Naive thymus-derived CD4-positive, alpha-beta T cell (primary cell): Measurements from ENCODE around the gene SPOCD1. TPM values are rescaled to one million over a fixed set of nuclear protein-coding genes. Genes with fewer than 3 reads are reported as not detected.
A peak's percentile ranks its signal among the peaks of the same experiment; 100 is the strongest.

Experiments used
- ATAC-seq: fragments of 150-1000 bp; cut with Tn5 transposase; 2 replicates; pipeline ENCODE4 v1.10.0; 2021; ENCODE audit warnings: mild to moderate bottlenecking, moderate library complexity
- CTCF ChIA-PET: fragments of 350-600 bp; sonication (Branson Sonifier 250); formaldehyde crosslinking; loops from one replicate; lab custom pipeline; 2021; ENCODE audit warnings: antibody characterized with exemption; lab: Charles Lee
- POLR2A ChIA-PET: fragments of 350-600 bp; sonication (Branson Sonifier 250); formaldehyde crosslinking; loops from one replicate; lab custom pipeline; 2021; ENCODE audit warnings: antibody characterized with exemption, inconsistent platforms; lab: Charles Lee
- DNase-seq, 9 donors: peaks; one replicate each; pipeline versions ENCODE4 v3.0.0 to v3.0.0-alpha.2; 2020 to 2022; ENCODE audit warnings: mixed read lengths in 1 of 9
- H3K27ac ChIP-seq: one replicate; pipeline ENCODE4 v1.7.0; 2013; ENCODE audit warnings: mild to moderate bottlenecking, low read depth, low read length, moderate library complexity
- H3K27me3 ChIP-seq, 2 donors: one replicate each; pipeline ENCODE4 v1.7.0; 2013; ENCODE audit warnings: low read length in 2 of 2, mild to moderate bottlenecking in 2 of 2, moderate library complexity in 2 of 2; ENCODE audit not compliant: control insufficient read depth in 2 of 2, insufficient read depth in 2 of 2
- H3K36me3 ChIP-seq, 3 experiments: 1 replicate in 2 of 3; 2 replicates in 1 of 3; pipeline ENCODE4 v1.7.0; 2013; ENCODE audit warnings: low read length in 3 of 3, mild to moderate bottlenecking in 3 of 3, moderate library complexity in 1 of 3; ENCODE audit not compliant: insufficient read depth in 3 of 3, control insufficient read depth in 2 of 3
- H3K4me1 ChIP-seq, 2 donors: one replicate each; pipeline ENCODE4 v1.7.0; 2013; ENCODE audit warnings: low read length in 2 of 2, mild to moderate bottlenecking in 2 of 2, moderate library complexity in 1 of 2; ENCODE audit not compliant: control insufficient read depth in 2 of 2, insufficient read depth in 2 of 2
- H3K4me3 ChIP-seq: 2 replicates; pipeline ENCODE4 v1.7.0; 2013; ENCODE audit warnings: mild to moderate bottlenecking, low read length
- H3K9me3 ChIP-seq, 3 experiments: 1 replicate in 2 of 3; 2 replicates in 1 of 3; pipeline ENCODE4 v1.7.0; 2013; ENCODE audit warnings: low read length in 3 of 3; ENCODE audit not compliant: control insufficient read depth in 2 of 3
- H3K27ac Mint-ChIP-seq, 9 donors: one replicate each; pipeline ENCODE4 v1.8.0; 2020 to 2022; ENCODE audit warnings: mixed read lengths in 9 of 9, mild to moderate bottlenecking in 8 of 9, moderate library complexity in 5 of 9, inconsistent platforms in 2 of 9
- H3K27me3 Mint-ChIP-seq, 5 donors: one replicate each; pipeline ENCODE4 v1.8.0; 2021 to 2022; ENCODE audit warnings: mixed read lengths in 5 of 5, mild to moderate bottlenecking in 1 of 5
- H3K36me3 Mint-ChIP-seq, 5 donors: one replicate each; pipeline ENCODE4 v1.8.0; 2020 to 2022; ENCODE audit warnings: mixed read lengths in 5 of 5, mild to moderate bottlenecking in 3 of 5, inconsistent platforms in 1 of 5
- H3K4me1 Mint-ChIP-seq, 7 donors: one replicate each; pipeline ENCODE4 v1.8.0; 2020 to 2022; ENCODE audit warnings: mixed read lengths in 7 of 7, mild to moderate bottlenecking in 3 of 7, inconsistent platforms in 1 of 7
- H3K4me3 Mint-ChIP-seq, 10 donors: one replicate each; pipeline ENCODE4 v1.8.0; 2020 to 2022; ENCODE audit warnings: mild to moderate bottlenecking in 10 of 10, mixed read lengths in 10 of 10, moderate library complexity in 6 of 10, inconsistent platforms in 2 of 10
- H3K9me3 Mint-ChIP-seq, 11 donors: one replicate each; pipeline ENCODE4 v1.8.0; 2020 to 2022; ENCODE audit warnings: mixed read lengths in 11 of 11, mild to moderate bottlenecking in 4 of 11, inconsistent platforms in 1 of 11, moderate library complexity in 1 of 11
- intact Hi-C, 2 donors: fragments of 100-400 bp; cut with micrococcal nuclease; formaldehyde crosslinking; loops; one replicate each; pipeline ENCODE4 v1.15.1; 2023
- polyA plus RNA-seq, 2 donors: library from polyadenylated mRNA; unstranded; fragments of 300-500 nt; fragmentation: Illumina TruSeq; gene quantifications; one replicate each; pipeline ENCODE4 v1.2.3, GENCODE V29; 2021
- total RNA-seq, 6 experiments: library from RNA in 5 of 6; stranded (reverse) in 5 of 6; gene quantifications; 1 replicate in 5 of 6; 2 replicates in 1 of 6; pipeline ENCODE4 v1.2.3 and lab custom pipeline; 2021 to 2026

The SPOCD1 gene
- total and polyA plus RNA-seq, 7 experiments from 2014 or later: 0.21 to 0.38 TPM; not detected in 5

DNA sequence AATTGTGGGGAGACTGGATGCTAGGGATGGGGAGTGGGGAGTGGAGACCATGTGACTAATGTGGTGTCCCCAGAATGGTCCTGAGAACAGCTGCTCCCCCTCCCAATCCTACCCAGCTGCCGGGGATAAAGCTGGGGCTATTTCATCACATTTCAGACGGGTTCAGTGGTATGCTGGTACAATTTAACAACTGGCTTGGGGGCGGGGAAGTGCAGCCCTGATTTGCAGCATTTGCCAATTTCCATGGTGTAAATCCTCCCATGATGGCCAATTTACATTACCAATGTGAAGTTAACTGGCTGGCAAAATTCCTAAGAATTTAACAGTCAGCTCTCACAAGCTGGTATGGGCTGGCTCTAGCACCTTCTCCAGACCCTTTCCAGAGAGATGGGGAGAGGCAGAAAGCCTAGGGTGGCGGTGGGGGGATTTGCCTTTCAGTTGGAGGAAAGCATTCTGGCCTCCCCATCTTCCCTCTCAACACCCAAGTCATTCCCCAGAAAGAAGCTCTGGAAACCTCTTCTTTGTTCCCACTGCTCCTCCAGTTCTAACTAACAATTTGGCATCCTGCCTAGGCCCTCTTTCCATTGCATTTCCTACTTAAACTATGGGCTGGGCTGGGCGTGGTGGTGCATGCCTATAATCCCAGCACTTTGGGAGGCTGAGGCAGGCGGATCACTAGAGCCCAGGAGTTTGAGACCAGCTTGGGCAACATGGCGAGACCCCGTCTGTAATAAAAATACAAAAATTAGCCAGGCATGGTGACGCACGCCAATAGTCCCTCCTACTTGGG lies 40.4 kb downstream of the SPOCD1 start:
- no peak overlapping the region for H3K27ac ChIP-seq
- no peak for DNase-seq
- no peaks in the 10 kb centered on the region for H3K36me3 ChIP-seq
- ChIA-PET POLR2A (no interaction called here), CTCF (interaction anchor here (0.7 kb wide), 1 partner anchor 153 kb away, joined by 4 read pairs; no protein-coding TSS in a partner anchor)
- H3K9me3 ChIP-seq: no peaks in the 10 kb centered on the region
- no peak for ATAC-seq
- Mint-ChIP-seq H3K9me3 (no peaks in the 10 kb centered on the region), H3K27ac (no peak overlapping the region), H3K4me3 (no peak overlapping the region), H3K36me3 (peaks cover 0 to 2% (median 0%) of the 10 kb centered on the region in 5 donors), H3K27me3 (peaks cover 27 to 57% (median 40%) of the 10 kb centered on the region in 5 donors), H3K4me1 (peaks cover 19 to 29% (median 21%) of the 10 kb centered on the region in 7 donors)
- intact Hi-C loops: no loop called here
- peaks cover 6 to 14% of the 10 kb centered on the region in 2 donors for H3K4me1 ChIP-seq
- no peak overlapping the region for H3K4me3 ChIP-seq
- H3K27me3 ChIP-seq: peaks cover 0 to 3% of the 10 kb centered on the region in 2 donors

DNA sequence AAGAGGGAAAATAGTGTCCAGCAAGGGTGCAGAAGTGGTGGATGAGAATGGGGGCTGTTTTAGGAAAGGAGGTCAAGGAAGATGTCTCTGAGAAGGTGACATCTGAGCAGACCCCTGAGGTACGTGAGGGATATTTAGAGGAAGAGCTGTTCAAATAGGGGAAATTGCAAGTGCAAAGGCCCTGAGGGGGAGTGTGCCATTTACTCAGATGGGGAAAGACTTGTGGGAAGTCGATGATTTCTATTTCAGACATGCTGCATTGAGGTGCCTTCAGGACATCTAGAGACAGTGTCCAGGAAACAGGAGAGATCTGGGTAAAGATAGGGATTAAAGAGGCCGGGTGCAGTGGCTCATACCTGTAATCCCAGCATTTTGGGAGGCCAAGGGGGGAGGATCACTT lies 41.3 kb downstream of the SPOCD1 start:
- Mint-ChIP-seq H3K27ac (no peak overlapping the region), H3K36me3 (peaks cover 0 to 2% (median 0%) of the 10 kb centered on the region in 5 donors), H3K4me1 (peaks cover 21 to 36% (median 26%) of the 10 kb centered on the region in 7 donors), H3K9me3 (no peaks in the 10 kb centered on the region), H3K4me3 (peak overlapping the region in 1 of 10 donors; percentile 12), H3K27me3 (peaks cover 27 to 62% (median 35%) of the 10 kb centered on the region in 5 donors)
- H3K36me3 ChIP-seq: no peaks in the 10 kb centered on the region
- ChIA-PET CTCF (no interaction called here), POLR2A (no interaction called here)
- no peak for DNase-seq
- intact Hi-C loops: no loop called here
- H3K9me3 ChIP-seq: no peaks in the 10 kb centered on the region
- peaks cover 0 to 3% of the 10 kb centered on the region in 2 donors for H3K27me3 ChIP-seq
- no peak overlapping the region for H3K27ac ChIP-seq
- no peak overlapping the region for H3K4me3 ChIP-seq
- peaks cover 6 to 14% of the 10 kb centered on the region in 2 donors for H3K4me1 ChIP-seq
- ATAC-seq: no peak

DNA sequence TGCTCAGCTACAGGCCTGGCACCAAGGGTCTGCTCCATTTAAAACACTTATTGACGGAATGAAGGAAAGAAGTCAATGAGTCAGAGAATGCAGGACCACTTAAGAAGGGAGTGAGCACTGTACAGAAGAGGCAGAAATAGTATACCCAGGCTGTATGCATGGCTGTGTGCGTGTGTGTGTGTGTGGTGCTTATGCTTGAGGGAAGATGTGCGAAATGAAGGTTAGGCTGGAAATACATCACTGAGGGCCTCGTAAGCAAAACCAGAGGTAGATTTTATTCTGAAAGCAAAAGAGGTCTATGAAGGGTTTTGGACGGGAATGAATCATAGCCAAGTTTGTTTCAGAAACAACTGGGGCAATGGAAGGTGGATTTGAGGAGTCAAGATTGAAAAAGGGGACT lies 42.0 kb downstream of the SPOCD1 start:
- ATAC-seq: no peak
- Mint-ChIP-seq H3K36me3 (peaks cover 0 to 2% (median 0%) of the 10 kb centered on the region in 5 donors), H3K9me3 (no peaks in the 10 kb centered on the region), H3K4me1 (peaks cover 21 to 43% (median 32%) of the 10 kb centered on the region in 7 donors), H3K4me3 (peak overlapping the region in 3 of 10 donors; percentile 15 to 97 (median 26)), H3K27me3 (peaks cover 27 to 63% (median 35%) of the 10 kb centered on the region in 5 donors), H3K27ac (no peak overlapping the region)
- intact Hi-C loops: no loop called here
- no peak overlapping the region for H3K4me3 ChIP-seq
- no peak overlapping the region for H3K27ac ChIP-seq
- no peak for DNase-seq
- no peaks in the 10 kb centered on the region for H3K36me3 ChIP-seq
- CTCF ChIA-PET: interaction anchor here (0.5 kb wide), 1 partner anchor 115 kb away, joined by 3 read pairs; no protein-coding TSS in a partner anchor
- POLR2A ChIA-PET: no interaction called here
- H3K9me3 ChIP-seq: no peaks in the 10 kb centered on the region
- H3K27me3 ChIP-seq: peaks cover 0 to 3% of the 10 kb centered on the region in 2 donors
- H3K4me1 ChIP-seq: peaks cover 6 to 14% of the 10 kb centered on the region in 2 donors

DNA sequence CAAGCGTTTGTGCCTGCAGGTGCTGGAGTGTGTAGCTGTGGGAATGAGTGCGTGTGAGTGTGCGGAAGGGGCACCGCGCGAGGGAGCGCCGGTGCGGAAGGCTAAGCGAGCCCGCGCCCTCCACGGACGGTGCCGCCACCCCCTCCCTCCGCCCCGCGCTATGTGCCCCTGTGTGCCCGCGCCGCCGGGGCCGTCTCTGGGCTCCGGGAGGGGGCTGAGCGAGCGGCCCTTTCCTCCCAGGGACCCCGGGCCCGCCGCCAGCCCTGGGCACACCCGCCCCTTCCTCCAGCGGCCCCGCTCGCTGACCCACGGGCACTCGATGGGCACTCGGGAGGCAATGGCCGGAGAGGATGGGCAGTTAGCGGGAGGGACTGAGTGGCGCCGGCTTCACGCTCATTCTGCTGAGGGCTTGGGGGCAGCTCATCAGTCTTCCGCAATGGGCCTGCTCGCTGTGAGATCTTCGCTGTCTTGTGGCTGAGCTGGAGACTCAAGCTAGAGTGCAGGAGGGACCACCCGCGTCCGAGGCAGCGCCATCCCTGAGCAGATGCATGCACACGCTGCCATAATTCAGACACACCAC lies 43.1 kb downstream of the SPOCD1 start:
- Mint-ChIP-seq H3K27me3 (peaks cover 27 to 74% (median 35%) of the 10 kb centered on the region in 5 donors), H3K4me3 (peak overlapping the region; percentile 83 to 98 (median 90)), H3K36me3 (peaks cover 0 to 2% (median 0%) of the 10 kb centered on the region in 5 donors), H3K27ac (peak overlapping the region in 7 of 9 donors; percentile 6 to 87 (median 69)), H3K4me1 (peaks cover 21 to 45% (median 36%) of the 10 kb centered on the region in 7 donors), H3K9me3 (no peaks in the 10 kb centered on the region)
- Histone ChIP-seq H3K4me3 (peak overlapping the region; percentile 60), H3K36me3 (no peaks in the 10 kb centered on the region), H3K27me3 (peaks cover 0 to 3% of the 10 kb centered on the region in 2 donors), H3K27ac (no peak overlapping the region), H3K9me3 (no peaks in the 10 kb centered on the region), H3K4me1 (peaks cover 6 to 14% of the 10 kb centered on the region in 2 donors)
- DNase-seq (no peak), ATAC-seq (peak; percentile 45)
- ChIA-PET CTCF (interaction anchor here (0.6 kb wide), 1 partner anchor 198 kb away, joined by 3 read pairs; no protein-coding TSS in a partner anchor), POLR2A (no interaction called here)
- intact Hi-C loops: loop anchor here in 1 of 2 donors (1.0 kb wide), 1 partner anchor 8 kb away; the partner anchor contains the start of gene ADGRB2

DNA sequence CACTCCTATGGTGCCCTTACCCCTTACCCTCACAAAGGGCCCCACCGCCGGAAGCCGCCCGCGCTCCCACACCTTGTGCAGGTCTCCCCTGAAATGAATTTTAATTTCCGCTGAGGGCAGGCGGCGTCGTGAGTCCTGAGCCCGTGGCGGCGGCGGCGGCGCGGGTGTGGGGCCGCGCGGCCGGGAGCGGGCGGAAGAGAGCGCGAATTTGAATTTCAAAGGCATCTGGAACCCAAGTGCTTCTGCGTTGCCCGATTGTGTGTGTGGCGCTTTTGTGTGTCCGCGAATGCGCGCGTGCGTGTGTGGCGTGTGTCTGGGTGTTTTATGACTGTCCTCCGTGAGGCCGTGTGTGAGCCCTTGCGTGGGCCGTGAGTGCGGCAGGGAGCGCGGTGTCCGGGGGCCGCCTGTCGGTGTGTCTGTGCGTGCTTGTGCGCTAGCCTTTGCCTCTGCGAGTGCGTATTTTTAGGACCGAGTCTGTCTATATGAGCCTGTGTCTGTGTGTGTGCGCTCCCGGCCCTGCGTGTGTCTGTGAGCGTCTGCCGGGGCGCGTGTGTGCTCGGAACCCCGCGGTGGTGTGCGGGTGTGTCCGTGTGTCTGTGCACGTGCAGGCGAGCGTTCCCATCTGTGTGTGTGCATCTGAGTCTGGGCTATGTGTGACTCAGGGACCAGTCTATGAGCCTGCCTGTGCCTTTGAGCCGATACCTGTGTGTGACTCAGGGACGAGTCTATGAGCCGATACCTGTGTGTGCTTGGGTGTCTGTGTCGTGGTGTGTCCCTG lies 43.7 kb downstream of the SPOCD1 start:
- CTCF ChIA-PET: interaction anchor here (0.6 kb wide), 1 partner anchor 198 kb away, joined by 3 read pairs; no protein-coding TSS in a partner anchor
- Mint-ChIP-seq H3K4me1 (peaks cover 21 to 45% (median 36%) of the 10 kb centered on the region in 7 donors), H3K27me3 (peaks cover 26 to 74% (median 32%) of the 10 kb centered on the region in 5 donors), H3K9me3 (no peaks in the 10 kb centered on the region), H3K27ac (peak overlapping the region; percentile 30 to 87 (median 58)), H3K36me3 (peaks cover 0 to 2% (median 0%) of the 10 kb centered on the region in 5 donors), H3K4me3 (peak overlapping the region; percentile 83 to 98 (median 90))
- peak; percentile 65 for ATAC-seq
- DNase-seq: peak in 8 of 9 donors; percentile 12 to 47 (median 46)
- H3K27ac ChIP-seq: peak overlapping the region; percentile 3
- H3K27me3 ChIP-seq: peaks cover 0 to 3% of the 10 kb centered on the region in 2 donors
- peaks cover 6 to 14% of the 10 kb centered on the region in 2 donors for H3K4me1 ChIP-seq
- POLR2A ChIA-PET: no interaction called here
- intact Hi-C loops: loop anchor here in 1 of 2 donors (1.0 kb wide), 1 partner anchor 8 kb away; the partner anchor contains the start of gene ADGRB2
- no peaks in the 10 kb centered on the region for H3K9me3 ChIP-seq
- H3K36me3 ChIP-seq: no peaks in the 10 kb centered on the region
- H3K4me3 ChIP-seq: peak overlapping the region; percentile 60
